Nephron (organoid): ENCODE results near the gene JAZF1.

Experiments used
- H3K27ac Mint-ChIP-seq, 3 experiments: 2 replicates each; pipeline ENCODE4 v1.8.0; 2020; ENCODE audit warnings: mixed read lengths in 3 of 3, mild to moderate bottlenecking in 2 of 3, moderate library complexity in 1 of 3
- H3K27me3 Mint-ChIP-seq: 2 replicates; pipeline ENCODE4 v1.8.0; 2021; ENCODE audit warnings: low read depth, mild to moderate bottlenecking, moderate library complexity, mixed read lengths
- H3K36me3 Mint-ChIP-seq: 2 replicates; pipeline ENCODE4 v1.8.0; 2020; ENCODE audit warnings: low read depth, mixed read lengths
- H3K4me1 Mint-ChIP-seq: 2 replicates; pipeline ENCODE4 v1.8.0; 2020; ENCODE audit warnings: mixed read lengths
- H3K4me3 Mint-ChIP-seq, 3 experiments: 2 replicates each; pipeline ENCODE4 v1.8.0; 2020; ENCODE audit warnings: mild to moderate bottlenecking in 3 of 3, mixed read lengths in 3 of 3, moderate library complexity in 2 of 3
- H3K9me3 Mint-ChIP-seq: 2 replicates; pipeline ENCODE4 v1.8.0; 2020; ENCODE audit warnings: mixed read lengths
- CTCF ChIP-seq, 3 experiments: fragments of 200-600 bp; sonication (generic); IDR thresholded peaks; one replicate each; pipeline ENCODE4 v1.5.0; 2021; ENCODE audit warnings: antibody characterized with exemption in 3 of 3; ENCODE audit not compliant: unreplicated experiment in 3 of 3

Gene JAZF1

GRCh38 chr7:28179120-28180030 is 1.2 kb downstream of the JAZF1 start:
- Mint-ChIP-seq H3K27me3 (peaks cover 21% of the 10 kb centered on the region), H3K27ac (peak overlapping the region; percentile 35 to 65 (median 48)), H3K4me1 (peaks cover 41% of the 10 kb centered on the region), H3K36me3 (no peaks in the 10 kb centered on the region), H3K4me3 (peak overlapping the region; percentile 75 to 90 (median 88)), H3K9me3 (no peaks in the 10 kb centered on the region)
- TF ChIP-seq CTCF (IDR thresholded peaks at IDR 0.05; ENCODE audit: unreplicated experiment in 3 of 3): no peak

GRCh38 chr7:28178599-28178998 is 2.0 kb downstream of the JAZF1 start:
- Mint-ChIP-seq H3K4me1 (peaks cover 41% of the 10 kb centered on the region), H3K27me3 (peaks cover 18% of the 10 kb centered on the region), H3K4me3 (peak overlapping the region; percentile 75 to 90 (median 88)), H3K27ac (peak overlapping the region; percentile 35 to 65 (median 48)), H3K36me3 (no peaks in the 10 kb centered on the region), H3K9me3 (no peaks in the 10 kb centered on the region)
- TF ChIP-seq CTCF (IDR thresholded peaks at IDR 0.05; ENCODE audit: unreplicated experiment in 3 of 3): no peak

- Mint-ChIP-seq H3K27ac (no peak overlapping the region), H3K27me3 (peaks cover 18% of the 10 kb centered on the region), H3K36me3 (no peaks in the 10 kb centered on the region), H3K4me1 (peaks cover 36% of the 10 kb centered on the region), H3K9me3 (no peaks in the 10 kb centered on the region), H3K4me3 (peak overlapping the region in 1 of 3 experiments; percentile 13)
- TF ChIP-seq CTCF (IDR thresholded peaks at IDR 0.05; ENCODE audit: unreplicated experiment in 3 of 3): no peak
Measured at GRCh38 chr7:28177836-28178235, 2.8 kb downstream of the JAZF1 start.

- Mint-ChIP-seq H3K27ac (no peak overlapping the region), H3K27me3 (peaks cover 12% of the 10 kb centered on the region), H3K4me1 (peaks cover 29% of the 10 kb centered on the region), H3K4me3 (peak overlapping the region; percentile 34 to 49 (median 47)), H3K36me3 (no peaks in the 10 kb centered on the region), H3K9me3 (no peaks in the 10 kb centered on the region)
- TF ChIP-seq CTCF (IDR thresholded peaks at IDR 0.05; ENCODE audit: unreplicated experiment in 3 of 3): no peak
Measured at GRCh38 chr7:28176645-28177044, 4.0 kb downstream of the JAZF1 start.

GRCh38 chr7:28176174-28176573 is 4.4 kb downstream of the JAZF1 start:
- no peaks in the 10 kb centered on the region for H3K9me3 Mint-ChIP-seq
- peaks cover 12% of the 10 kb centered on the region for H3K27me3 Mint-ChIP-seq
- H3K4me3 Mint-ChIP-seq: peak overlapping the region in 1 of 3 experiments; percentile 22
- H3K36me3 Mint-ChIP-seq: no peaks in the 10 kb centered on the region
- TF ChIP-seq CTCF (IDR thresholded peaks at IDR 0.05; ENCODE audit: unreplicated experiment in 3 of 3): no peak
- no peak overlapping the region for H3K27ac Mint-ChIP-seq
- H3K4me1 Mint-ChIP-seq: peaks cover 26% of the 10 kb centered on the region
